Fibroblast of skin of scalp (primary cell): ENCODE data around the gene ADAMTSL2.

ENCODE experiments used
- DNase-seq: peaks from one replicate; pipeline ENCODE4 v3.0.0-alpha.2; 2013

ADAMTSL2 gene

DNA sequence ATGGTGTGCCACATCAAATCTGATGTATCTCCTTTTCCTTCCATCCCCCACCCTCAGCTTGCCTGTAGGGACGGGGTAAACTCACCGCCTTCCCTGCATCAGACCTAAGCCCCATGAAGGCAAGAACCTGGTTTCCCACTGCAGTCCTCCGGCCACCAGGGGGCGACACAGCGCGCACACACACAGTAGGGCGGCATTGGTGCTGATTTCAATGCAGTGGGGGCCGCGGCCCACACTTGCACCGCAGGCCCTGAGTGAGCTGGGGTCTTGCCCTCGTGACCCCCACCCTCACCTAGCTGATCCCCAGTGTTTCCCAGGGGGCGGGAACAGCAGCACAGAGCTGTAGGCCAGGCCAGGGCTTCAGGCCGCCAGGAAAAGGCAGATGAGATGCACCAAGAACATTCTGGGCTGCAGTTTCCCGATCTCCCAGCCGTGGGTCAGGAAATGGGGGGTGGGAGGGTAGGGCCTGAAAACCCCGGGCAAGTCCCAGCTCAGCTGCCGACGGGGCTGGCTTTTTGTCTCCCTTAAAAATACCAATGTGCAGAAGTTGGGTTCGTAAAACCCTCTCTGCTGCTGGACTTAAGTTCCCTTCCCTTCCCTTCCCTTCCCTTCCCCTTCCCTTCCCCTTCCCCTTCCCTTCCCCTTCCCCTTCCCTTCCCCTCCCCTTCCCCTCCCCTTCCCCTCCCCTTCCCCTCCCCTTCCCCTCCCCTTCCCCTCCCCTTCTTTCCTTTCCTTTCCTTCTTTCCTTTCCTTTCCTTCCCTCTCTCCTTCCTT lies 55.1 kb downstream of the ADAMTSL2 start:
- no peak for DNase-seq

DNA sequence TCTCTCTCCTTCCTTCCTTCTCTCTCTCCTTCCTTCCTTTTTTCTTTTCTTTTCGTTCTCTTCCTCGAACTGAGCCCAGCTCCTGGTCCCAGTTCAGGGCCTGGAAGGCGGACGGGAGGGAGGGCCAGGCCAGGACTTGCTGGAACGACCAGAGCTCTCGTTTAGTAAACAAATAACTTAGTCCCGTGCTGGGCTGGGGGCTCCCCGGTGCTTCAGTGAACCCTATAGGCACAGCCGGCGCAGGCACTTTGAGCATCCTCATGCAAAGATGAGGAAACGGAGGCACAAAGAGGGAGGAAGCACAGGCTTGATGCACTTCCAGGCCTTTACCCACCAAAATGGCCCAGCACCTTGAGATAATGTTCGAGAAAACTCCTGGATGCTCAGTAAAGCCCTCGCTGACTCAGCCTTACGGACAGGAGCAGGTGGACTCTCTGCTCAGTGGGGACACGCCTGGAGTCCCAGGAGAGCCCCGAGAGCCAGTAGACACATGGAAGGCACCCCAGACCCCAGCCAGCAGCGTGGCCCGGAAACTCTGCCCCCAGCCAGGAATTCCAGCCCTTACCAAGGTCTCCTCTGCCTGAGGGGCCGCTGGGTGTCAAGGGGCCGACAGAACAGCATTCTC lies 55.8 kb downstream of the ADAMTSL2 start:
- no peak for DNase-seq

DNA sequence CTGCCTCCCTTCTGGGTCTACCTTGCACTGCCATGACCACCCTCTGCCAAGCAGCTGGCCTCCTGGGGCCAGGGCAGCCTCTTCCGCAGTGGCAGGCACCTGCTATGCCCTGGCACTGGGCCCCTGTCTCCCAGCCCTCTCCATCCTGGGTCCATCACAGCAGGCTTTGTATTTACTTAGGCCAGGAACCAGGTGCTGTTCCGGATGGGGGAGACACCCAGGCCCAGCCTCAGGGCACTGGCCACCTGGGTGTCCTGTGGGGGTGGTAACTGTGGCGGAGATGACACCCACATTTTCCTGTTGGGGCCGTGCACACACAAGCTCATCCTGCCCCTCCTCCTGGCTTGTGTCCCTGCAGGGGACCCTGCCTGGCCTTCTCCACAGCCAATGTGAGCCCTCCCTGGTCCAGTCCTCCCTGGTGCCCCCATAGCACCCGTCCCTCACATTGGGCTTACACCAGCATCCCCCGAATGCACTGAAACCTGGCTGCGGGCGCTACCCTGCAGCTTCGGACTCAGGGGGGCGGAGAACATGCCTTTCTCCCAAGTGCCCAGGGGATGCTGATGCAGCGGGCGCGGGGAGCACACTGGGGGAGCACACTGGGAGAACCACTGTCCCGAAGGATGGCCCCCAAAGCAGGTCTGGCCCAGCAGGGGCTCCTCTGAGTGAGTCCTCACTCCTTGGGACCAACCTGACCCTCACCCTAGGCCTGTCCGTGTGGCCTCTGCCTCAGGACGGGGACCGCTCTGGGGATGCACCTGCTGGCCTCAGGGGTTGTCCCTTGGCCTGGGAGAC lies 56.8 kb downstream of the ADAMTSL2 start:
- DNase-seq: no peak

DNA sequence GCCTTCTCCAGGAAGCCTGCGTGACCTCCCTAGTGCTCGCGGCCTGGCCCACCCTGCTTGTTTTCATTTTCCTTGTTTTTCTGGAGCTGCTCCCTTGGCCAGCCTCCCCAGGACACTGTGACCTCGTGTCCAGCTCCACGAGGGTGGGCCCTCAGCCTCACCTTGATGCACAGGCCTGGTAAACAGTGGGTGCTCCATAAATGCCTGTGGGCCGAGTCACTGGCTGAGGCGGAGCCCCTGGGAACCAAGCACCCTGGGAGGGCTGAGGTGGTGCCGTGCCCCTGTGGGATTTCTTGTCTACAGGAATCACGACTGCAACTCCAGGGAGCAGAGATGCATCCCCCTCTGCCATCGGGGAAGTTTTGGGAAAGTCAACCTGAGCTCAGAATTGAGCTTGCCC lies 57.5 kb downstream of the ADAMTSL2 start:
- DNase-seq: no peak

DNA sequence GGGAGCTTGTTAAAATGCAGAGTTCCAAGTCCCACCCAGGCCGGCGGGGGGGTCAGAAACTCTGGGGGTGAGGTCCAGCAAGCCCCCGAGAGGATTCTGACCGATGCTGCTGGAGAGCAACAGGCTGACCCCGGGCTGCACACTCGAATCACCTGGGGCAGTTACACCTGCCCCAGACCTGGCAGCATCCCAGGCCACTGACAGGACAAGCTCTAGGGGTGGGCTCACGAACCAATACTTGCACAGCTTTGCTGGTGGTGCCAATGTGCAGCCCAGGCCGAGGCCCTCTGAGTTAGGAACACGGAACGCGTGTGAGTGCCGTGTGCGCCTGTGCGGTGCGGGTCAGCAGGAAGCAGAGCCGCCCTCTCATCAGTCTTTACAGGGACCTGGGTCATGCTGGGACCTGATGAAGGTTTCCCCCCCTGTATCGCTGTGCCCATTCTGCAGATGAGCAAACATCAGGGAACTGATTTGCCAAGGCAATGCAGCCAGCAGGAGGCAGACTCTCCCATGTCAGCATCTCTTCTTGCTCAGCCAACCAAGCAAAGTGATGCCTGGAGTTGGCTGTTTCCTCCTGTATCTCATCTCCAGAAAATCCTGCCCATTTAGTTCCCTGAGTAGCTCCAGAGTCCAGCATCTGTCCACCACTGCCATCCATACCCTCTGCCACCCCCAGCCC lies 58.4 kb downstream of the ADAMTSL2 start:
- DNase-seq: no peak

DNA sequence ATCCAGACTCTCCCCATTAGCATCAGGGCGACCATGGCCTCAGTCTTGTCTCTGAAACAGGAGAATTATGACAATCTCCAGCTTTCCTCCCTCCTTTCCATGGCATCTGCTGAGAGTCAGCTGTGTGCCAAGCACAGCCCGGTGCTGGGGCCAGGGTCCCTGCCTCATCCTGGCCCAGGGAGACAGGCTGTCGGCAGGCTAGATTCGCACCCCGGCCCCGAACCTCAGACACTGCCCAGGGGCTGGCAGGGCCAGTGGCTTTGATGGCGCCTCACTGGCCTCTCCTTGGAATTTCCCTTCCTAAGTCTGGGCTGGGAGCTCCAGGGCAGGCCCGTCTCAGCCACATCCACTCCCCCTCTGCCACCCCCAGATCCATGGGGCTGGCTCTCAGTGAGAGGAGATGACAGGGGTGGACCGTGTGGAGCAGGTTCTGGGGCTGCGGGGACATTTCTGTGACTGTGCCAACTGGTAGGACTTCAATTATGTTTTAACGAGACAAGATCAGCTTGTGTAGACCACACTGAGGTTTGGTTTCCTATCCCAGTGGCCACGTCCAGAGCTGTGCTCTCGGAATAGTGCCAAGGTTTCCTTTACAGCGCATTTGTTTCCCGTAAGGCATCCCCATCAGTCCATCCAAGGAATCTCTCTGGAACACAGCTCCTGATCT lies 59.2 kb downstream of the ADAMTSL2 start:
- no peak for DNase-seq

DNA sequence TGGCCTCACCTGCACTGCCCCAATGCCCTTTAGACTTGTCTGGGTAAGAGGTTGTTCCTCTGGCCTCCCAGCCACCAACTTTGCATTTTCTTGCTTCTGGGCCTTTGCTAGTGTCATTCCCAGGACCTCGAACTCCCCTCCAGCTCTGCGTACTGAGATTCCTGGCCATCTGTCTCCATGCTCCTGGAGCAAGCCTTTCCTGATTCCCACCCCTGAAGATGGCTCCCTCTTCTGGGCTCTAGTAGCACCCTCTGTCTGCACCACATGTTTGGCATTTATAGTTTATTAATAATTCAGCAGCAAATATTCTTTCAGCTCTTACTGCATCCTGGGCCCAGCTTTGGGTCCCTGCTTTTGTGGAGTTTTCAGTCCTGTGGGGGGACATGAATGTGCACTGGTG lies 59.8 kb downstream of the ADAMTSL2 start:
- DNase-seq: no peak

DNA sequence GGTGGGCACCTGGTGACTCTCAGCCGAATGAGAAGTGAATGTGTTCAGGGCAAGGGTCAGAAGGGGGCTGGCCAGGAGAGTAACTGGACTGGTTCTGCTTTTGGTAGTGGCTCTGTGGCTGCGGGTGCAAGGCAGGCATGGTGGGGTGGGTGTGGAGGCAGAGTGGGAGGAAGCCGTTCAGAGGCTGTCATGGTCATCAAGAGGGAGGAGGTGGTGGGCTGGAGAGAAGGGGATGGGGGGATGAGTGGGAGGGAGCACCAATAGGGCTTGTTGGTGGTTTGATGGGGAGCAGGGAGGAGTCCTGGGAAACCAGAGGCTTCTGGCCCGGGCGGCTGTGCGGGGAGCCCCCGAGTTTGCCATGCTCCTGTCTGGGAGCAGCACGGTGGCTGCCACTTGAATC lies 61.4 kb downstream of the ADAMTSL2 start:
- DNase-seq: no peak

DNA sequence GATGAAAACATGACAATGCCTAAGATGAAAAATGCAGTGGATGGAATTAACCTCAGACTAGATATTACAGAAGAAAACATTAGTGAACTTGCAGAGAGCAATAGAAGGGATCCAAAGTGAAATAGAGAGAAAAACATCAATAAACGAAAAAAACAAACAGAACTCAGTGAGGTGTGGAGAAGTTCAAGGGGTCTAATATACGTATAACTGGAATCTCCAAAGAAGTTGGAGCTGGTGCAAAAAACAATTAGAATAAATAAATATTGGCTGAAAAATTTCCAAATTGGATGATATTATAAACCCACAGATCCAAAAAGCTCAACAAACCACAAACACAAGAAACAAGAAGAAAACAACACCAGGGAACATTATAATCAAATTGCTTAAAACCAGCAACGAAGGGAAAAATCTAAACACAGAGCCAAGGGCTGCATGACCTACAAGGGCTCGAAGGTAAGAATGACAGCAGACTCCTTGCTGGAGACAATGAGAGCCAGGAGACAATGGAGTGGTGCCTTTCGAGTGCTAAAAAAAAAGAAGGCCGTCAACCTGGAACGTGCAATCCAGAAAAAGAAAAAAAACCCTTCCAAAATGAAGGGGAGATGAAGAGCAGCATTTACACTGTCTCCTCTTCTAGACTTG lies 62.9 kb downstream of the ADAMTSL2 start:
- no peak for DNase-seq

DNA sequence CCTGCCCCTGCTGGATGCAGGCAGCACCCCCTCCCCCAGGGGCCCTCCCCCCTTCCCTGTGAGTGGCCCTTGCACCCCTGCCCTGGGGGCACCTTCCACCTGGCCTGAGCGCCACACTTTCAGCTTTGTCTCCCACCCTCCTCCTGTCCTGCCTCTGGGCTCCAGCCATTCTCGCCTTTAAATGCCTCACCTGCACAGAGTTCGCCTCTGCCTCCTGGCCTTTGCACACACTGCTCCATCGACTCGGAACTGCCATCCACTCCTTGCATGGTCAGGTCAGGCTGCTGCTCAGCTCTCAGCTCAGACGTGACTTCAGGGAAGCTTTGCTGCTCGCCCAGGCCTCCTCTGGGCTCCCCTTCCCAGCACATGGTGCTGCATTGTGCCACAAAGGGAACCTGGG lies 64.5 kb downstream of the ADAMTSL2 start:
- no peak for DNase-seq

DNA sequence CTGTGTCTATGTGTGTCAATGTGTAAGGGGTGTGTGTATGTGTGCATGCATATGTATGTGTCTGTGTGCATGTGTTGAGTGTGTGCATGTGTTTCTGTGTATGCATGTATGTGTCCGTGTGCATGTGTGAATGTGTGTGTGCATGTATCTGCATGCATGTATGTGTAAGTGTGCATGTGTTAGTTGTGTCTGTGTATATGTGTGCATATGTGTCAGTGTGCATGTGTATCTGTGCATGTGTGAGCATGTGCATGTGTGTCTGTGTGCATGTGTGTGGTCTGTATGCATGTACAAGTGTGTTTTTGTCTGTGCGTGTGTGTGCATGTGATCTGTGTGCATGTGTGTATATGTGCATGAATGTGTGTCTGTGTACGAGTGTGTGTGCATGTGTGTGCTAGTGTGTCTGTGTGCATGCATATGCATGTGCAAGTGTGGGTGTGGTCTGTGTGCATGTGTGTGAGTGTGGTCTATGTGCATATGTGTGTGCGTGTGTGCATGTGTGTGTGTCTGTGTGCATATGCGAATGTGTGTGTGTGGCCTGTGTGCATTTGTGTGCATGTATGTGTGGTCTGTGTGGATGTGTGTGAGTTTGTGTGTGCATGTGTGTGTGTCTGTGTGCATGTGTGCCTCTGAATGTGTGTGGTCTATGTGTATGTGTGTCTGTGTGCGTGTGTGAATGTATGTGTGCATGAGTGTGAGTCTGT lies 65.1 kb downstream of the ADAMTSL2 start:
- no peak for DNase-seq

DNA sequence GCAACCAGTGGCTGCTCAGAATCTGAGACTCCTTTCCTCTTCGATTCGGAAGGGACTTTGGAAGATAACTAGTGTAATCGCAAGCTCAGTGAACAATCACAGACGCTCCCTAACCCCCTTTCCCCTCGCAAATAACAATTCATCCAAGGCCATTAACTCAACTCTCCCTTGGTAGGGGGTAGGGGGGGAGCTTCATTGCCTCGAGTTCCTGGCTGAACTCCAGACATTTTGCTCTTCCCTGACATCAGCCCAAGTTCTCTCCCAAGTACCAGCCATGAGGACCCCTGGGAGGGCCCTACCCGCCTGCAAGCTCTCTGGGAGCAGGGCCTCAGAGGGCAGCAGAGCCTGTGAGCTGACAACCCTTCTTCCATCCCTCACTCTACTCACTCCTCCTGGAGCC lies 66.2 kb downstream of the ADAMTSL2 start:
- DNase-seq: no peak

DNA sequence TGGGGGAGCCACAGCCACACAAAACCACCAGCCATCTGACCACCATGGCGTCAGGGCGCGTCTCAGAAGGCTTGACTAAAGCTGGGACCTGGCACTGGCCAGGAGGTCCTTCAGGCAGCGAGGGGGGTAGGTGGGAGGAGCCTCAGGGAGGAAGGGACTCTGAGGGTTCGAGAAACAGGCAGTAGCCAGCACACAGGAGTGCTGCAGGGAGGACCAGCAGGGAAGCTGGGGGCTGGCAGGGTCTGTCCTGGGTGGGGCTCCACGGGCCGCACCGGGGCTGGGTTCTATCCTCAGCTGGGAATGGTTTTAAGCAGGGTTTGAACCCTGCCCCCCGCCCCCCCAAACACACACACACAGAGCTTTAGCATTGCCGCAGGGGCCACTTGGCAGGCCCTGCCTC lies 67.2 kb downstream of the ADAMTSL2 start:
- DNase-seq: no peak

DNA sequence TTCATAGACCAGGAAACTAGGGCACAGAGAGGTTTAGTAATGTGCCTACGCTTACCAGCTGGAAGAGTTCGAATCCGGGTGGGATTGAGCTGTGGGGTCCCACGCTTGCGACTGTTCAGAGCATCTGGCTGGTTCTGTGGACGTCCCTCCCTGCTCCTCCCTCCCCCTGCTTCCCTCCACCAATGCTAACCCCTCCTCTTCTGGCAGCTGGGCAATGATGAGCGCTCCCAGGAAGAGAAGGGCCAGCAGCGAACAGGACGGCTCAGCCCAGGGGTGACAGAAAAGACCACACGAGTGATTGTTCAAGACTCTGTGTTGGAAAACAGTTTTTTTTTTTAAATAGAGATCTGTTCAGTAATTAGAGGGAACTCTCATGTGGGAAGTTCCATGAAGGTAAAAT lies 67.8 kb downstream of the ADAMTSL2 start:
- no peak for DNase-seq

DNA sequence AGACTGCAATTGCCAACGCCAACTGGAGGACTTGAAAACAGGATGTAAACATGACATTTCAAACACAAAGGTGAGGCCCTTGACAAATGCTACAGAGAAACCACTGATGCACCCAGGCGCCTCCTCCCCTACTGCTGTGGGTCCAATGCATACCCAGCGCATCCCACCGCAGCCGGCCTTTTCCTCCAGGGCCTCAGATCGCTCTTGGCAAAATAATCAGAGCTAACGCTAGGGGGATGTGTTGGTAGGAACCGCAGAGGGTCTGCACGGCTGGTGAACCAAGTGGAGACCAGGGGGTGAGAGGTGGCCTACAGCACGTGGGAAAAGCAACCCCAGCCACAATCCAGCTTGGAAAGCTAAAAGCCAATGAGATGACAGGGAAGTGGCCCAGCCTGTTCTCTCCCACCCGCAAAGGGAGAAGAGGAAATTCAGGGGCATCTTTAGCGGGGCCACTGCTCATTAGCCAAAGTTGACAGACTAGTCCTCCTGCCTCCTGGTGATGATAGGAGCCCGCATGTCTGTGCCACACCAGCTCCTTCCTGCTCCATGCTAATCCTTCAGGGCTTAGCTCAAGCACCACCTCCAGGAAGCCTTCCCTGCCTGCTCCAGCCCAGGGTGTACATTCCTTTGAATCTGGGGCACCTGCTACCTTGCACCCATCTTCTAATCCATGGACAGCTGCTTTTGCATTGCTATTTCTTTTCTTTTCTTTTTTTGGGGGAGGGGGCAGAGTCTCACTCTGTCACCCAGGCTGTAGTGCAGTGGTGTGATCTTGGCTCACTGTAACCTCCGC lies 68.8 kb downstream of the ADAMTSL2 start:
- DNase-seq: no peak

DNA sequence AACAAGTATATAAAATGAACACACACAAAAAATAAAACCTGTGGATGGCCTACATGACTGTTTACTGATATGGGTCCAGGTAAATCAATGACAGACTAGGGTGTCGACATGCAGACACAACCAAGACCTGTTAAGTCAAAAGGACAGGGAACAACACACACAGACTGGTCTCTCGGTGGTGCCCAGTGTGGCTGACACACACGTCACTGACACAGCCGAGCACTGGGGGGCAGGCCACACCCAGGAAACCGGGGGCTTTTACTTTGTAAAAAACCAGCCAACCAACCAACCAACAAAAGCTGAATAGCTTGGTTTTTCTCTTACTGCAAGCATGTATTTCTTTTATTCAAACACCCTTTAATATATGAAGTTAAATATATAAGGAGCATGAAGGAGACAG lies 69.7 kb downstream of the ADAMTSL2 start:
- DNase-seq: no peak

DNA sequence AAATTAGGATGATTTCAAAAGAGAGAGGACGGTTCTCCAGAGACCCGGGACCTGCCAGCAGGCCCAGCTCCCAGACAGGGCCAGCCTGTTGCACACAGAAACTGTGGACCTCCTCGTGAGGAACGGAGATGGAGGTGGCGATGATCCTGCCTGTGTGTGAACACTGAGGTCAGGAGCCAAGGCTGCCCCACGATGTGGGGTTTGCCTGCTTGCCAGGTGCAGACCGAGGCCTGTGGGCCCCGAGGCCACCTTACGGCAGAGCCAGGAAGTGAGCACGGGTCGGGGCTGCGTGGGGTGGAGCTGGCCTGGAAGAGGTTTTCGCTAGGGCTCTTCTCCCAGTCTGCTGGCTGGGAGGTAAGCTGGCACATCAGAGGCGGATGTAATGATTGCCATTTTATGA lies 70.4 kb downstream of the ADAMTSL2 start:
- DNase-seq: no peak

DNA sequence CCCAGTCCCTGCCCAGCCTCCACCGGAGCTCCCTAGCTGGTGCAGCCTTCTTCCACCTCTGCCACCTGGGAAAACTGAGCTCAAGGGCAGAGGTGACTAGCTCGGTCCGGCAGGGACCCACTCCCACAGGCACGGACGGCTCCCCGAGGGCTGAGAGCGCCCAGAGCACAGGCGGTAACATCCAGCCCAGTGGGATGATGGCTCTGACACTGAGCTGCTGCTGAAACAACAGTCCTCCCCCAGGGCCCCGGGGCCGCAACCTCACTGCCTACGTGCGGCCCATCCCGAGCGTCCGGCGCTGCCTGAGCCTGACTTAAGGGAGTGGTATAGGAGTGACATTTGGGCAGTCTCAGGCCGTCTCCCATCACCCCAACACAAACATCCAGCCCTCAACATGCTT lies 70.9 kb downstream of the ADAMTSL2 start:
- DNase-seq: no peak

DNA sequence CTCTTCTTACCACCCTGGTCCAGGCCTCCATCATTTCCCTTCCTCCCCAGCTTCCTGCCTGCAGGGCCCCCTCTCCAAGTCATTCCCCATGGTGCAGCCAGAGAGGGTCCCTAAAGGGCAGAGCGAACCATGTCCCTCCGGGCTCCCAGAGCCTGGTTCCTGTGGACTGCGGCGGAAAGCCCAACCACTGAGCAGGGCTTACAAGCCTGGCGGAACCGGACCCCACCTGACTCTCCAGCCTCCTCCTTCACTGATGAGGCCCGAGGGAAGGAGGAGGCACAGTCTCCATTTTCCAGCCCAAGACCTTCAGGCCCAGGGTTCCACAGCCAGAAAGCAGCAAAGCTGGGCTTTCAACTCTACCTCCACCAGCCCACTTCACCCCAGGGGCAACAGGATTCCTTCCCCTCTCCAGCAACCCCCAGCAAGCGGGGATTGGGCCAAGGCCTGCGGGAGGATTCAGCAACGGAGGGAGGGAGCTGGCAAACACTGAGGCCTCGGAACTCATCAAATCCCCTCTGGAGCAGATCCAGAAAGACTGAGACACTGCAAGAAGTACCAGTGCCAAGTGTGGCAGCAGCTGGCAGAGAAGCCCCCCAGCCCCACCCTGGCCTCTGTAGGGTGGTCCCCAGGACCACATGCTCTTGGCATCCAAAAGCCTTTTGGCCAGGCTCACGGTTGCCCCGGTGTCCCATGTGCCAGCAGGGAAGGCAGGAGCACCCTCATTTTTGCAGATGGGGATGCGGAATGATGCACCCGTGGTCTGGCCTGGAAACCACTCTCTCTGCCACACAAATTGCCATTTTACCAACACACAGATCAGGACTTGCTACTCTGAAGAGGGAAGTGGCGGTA lies 71.6 kb downstream of the ADAMTSL2 start:
- DNase-seq: no peak

DNA sequence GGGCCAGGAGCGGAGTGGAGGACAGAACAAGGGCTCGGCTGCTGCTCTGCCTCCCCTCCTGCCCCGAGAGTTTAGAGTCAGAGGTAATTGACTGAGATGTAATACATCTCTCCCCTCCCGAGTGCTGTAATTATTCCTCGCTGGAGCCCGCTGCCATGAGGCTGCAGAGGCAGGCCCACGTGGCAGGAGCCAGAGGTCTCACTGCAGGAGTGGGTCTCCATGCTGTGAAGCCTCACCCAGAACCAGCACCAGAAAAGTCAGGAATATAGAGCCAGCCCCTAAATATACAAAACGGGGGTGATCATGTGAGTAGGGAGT lies 72.2 kb downstream of the ADAMTSL2 start:
- DNase-seq: no peak
